ENCODE data around the gene TPRG1L.

TPRG1L gene

DNA sequence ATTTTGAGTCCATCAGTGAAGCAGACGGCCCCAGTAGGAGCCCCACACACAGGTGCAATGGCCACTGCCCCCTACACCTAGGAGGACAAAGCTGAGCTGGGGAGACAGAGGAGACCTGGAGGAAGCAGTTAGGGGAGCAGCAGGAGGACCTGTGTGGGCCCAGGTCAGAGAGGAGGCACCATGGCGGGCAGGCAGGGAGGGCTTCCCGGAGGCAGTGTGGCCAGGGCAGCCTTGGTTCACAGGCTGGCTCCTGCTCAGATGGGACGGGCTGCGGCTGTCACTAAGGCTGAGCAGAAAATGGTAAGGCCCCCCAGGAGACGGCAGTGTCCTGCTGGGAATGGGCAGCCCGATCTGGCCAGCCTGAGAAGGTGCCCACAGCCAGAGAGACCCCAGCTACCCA, 28.9 kb upstream of the TPRG1L start:
- no peak for DNase-seq (ENCODE audit: insufficient read length, low spot score)
- TF ChIP-seq, protein P1, sequence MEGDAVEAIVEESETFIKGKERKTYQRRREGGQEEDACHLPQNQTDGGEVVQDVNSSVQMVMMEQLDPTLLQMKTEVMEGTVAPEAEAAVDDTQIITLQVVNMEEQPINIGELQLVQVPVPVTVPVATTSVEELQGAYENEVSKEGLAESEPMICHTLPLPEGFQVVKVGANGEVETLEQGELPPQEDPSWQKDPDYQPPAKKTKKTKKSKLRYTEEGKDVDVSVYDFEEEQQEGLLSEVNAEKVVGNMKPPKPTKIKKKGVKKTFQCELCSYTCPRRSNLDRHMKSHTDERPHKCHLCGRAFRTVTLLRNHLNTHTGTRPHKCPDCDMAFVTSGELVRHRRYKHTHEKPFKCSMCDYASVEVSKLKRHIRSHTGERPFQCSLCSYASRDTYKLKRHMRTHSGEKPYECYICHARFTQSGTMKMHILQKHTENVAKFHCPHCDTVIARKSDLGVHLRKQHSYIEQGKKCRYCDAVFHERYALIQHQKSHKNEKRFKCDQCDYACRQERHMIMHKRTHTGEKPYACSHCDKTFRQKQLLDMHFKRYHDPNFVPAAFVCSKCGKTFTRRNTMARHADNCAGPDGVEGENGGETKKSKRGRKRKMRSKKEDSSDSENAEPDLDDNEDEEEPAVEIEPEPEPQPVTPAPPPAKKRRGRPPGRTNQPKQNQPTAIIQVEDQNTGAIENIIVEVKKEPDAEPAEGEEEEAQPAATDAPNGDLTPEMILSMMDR (IDR thresholded peaks at IDR 0.05; ENCODE audit: insufficient read depth, missing control alignments), result no peak
- no peak for FAIRE-seq

DNA sequence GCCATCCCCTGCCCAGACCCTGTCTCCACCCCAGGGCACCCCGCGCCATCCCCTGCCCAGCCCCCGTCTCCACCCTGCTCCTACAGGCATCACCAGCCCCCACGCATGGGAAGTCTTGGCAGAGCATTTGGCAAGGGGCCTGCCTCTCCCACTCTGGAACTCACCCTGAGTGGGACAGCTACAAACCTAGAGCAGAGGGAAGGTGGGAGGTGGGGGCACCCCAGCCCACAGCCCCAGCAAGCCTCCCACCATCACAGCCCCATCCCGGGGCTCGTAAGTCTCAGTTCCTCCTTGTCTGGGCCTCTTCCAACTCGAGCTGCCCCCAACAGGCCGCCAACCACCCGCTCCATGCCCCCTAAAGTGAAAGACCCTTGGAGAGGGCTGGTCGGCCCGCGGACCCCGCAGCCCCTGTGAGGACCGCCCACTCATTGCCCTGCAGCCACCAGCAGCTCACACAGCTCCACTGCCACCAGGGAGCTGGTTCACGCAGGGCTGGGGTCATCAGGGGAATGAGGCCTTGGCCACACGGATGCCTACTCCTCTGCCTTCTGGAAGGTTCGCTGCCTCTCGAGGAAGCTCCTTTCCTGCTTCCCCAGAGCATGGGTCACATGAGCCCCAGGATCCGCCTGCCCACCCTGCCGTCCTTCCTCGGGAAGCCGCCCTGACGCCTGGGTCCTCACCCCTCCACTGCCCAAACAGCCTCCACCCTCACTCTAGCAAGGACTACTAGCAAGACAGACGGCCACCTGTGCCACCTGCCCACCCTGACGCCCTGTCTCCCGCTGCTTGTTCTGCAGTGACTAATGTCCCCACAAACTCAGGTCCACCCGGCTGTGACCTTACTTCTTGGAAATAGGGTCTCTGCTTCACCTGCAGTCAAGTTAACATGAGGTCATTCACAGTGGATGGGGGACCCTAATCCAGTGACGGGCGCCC, 27.9 kb upstream of the TPRG1L start:
- DNase-seq (ENCODE audit: insufficient read length, low spot score) (no peak), FAIRE-seq (no peak)
- TF ChIP-seq, protein P1 (IDR thresholded peaks at IDR 0.05; ENCODE audit: insufficient read depth, missing control alignments), result no peak

DNA sequence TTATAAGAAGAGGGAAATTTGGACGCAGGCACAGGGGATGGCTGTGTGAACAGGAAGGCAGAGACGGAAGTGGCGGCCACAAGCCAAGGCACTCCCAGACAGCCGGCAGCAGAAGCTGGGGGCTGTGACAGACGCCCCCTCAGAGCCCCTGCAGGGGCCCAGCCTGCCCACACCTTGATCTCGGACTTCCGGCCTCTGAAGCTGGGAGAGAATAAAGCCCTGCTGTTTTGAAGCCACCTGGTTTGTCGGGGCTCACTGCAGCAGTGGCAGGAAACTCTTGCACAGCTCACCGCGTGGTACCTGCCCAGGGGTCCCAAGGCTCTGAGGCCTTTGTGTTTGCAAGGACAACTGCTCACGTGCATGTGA, 27.2 kb upstream of the TPRG1L start:
- TF ChIP-seq, protein P1 (IDR thresholded peaks at IDR 0.05; ENCODE audit: insufficient read depth, missing control alignments), result no peak
- no peak for DNase-seq (ENCODE audit: insufficient read length, low spot score)
- FAIRE-seq, result no peak

DNA sequence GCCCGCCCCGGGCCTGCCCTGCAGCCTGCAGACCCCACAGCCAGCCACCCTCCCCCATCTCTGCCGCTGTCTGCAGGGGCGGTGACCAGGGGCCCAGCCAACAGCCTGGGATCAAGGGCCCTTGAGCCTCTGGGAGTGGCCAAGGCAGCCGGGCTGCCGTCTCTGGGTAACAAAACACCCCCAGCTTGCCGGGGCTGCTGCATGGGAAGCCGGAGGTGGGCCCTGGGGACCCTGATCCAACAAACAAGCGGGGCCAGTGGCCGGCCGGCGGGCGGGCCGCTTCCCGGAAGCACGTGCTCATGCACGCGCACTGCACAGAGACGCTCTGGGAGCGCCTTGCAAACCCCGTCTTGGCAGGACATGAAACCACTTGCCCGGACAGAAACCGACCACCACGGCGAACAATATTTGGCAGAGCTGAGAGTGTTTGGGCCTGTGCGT, 26.7 kb upstream of the TPRG1L start:
- TF ChIP-seq, protein P1 (IDR thresholded peaks at IDR 0.05; ENCODE audit: insufficient read depth, missing control alignments), result no peak
- DNase-seq (ENCODE audit: insufficient read length, low spot score) (no peak), FAIRE-seq (no peak)

DNA sequence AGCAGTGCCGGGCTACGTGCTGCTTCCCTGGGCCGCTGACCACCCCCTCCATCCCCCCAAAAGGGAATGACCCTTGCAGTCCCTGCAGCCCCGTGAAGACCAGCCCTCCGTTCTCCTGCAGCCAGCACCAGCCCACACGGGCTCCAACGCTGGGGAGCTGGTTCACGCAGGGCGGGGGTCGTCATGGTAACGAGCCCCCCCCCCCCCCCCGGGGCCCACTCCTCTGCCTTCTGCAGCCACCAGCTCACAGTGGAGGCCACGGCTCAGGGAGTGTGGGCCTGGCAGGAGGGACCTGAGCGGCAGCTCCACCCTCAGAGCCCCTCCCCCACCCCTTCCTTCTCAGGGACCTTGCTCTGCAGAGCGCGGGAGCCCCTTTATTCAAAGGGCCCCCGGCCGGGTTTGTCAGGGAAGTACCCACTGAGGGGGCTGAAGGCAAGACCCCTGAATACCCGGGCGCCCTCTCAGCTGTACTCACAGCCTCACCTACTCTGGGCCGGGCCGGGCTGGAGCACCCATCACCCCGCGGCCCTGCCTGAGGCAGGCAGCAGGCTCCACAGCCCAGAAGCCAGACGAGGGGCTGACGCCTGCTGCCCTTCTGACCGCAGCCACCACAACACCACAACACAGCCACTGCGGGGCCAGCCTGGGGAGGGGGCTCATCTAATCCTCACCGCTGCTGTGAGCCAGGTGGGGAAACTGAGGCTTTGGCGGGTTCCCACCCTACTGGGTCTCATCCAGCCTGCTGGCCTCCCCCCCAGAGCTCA, 26.1 kb upstream of the TPRG1L start:
- FAIRE-seq (no peak), DNase-seq (ENCODE audit: insufficient read length, low spot score) (no peak)
- TF ChIP-seq, protein P1 (IDR thresholded peaks at IDR 0.05; ENCODE audit: insufficient read depth, missing control alignments), result no peak

DNA sequence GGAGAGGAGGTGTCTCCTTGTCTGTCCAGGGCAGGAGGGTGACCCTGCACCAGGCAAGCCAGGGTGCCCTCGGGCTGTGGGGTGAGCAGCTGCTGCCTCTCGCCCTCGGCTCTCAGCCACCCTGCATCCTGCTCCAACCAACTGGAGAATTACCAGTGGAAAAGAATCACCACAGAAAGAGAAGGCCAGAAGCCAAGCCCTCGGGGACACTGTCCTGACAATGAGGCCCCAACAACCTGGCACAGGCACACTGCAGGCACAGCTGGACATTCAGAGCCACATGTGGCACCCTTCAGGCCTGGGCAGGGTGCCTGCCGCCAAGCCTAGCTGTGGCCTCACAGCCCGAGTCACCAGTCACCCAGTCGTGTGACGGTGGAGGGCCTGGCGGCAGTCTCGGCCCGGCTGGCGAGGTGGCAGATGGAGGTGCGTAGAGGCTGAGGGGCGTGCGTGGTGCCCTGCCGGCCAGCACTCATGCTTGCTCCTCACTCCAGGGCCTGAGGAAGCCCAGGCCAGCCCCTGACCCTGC, 25.5 kb upstream of the TPRG1L start:
- DNase-seq (ENCODE audit: insufficient read length, low spot score) (no peak), FAIRE-seq (no peak)
- TF ChIP-seq, protein P1 (IDR thresholded peaks at IDR 0.05; ENCODE audit: insufficient read depth, missing control alignments), result no peak
